DOHH2 (cell line): ENCODE data around the gene PDE10A.

Source experiments
- H3F3A ChIP-seq: fragments of 200-600 bp; sonication (generic), shearing (Covaris generic); 2 replicates; pipeline ENCODE4 v1.6.0; 2016; ENCODE audit warnings: antibody characterized with exemption, mild to moderate bottlenecking; ENCODE audit not compliant: control insufficient read depth, insufficient read depth
- H3K27ac ChIP-seq: fragments of 200-600 bp; sonication (generic); 2 replicates; pipeline ENCODE4 v1.5.1; 2014; ENCODE audit warnings: low read depth, mild to moderate bottlenecking, low read length, moderate library complexity
- H3K27me3 ChIP-seq: fragments of 200-600 bp; sonication (generic); 2 replicates; pipeline ENCODE4 v1.6.1; 2014; ENCODE audit warnings: mild to moderate bottlenecking, low read length, mixed read lengths; ENCODE audit not compliant: control insufficient read depth
- H3K36me3 ChIP-seq: fragments of 200-600 bp; sonication (generic); 2 replicates; pipeline ENCODE4 v1.6.1; 2014; ENCODE audit warnings: mild to moderate bottlenecking, low read length, moderate library complexity, mixed read lengths; ENCODE audit not compliant: control insufficient read depth
- H3K4me1 ChIP-seq: fragments of 200-600 bp; sonication (generic); 2 replicates; pipeline ENCODE4 v1.6.1; 2014; ENCODE audit warnings: mild to moderate bottlenecking, low read length, mixed read lengths; ENCODE audit not compliant: control insufficient read depth
- H3K4me2 ChIP-seq: fragments of 200-600 bp; sonication (generic); 2 replicates; pipeline ENCODE4 v1.6.0; 2014; ENCODE audit warnings: mild to moderate bottlenecking, low read length, moderate library complexity
- H3K4me3 ChIP-seq: fragments of 200-600 bp; sonication (generic); 2 replicates; pipeline ENCODE4 v1.5.1; 2014; ENCODE audit warnings: mild to moderate bottlenecking, low read length, mixed read lengths
- H3K79me2 ChIP-seq: fragments of 200-600 bp; sonication (generic); 2 replicates; pipeline ENCODE4 v1.6.1; 2014; ENCODE audit warnings: mild to moderate bottlenecking, low read length, mixed read lengths; ENCODE audit not compliant: control insufficient read depth
- H3K9me2 ChIP-seq: fragments of 200-600 bp; sonication (generic); replicated peaks from 2 replicates; pipeline ENCODE4 v1.6.1; 2014; ENCODE audit warnings: mild to moderate bottlenecking, low read length, mixed read lengths; ENCODE audit not compliant: control insufficient read depth
- H3K9me3 ChIP-seq: fragments of 200-600 bp; sonication (generic); 2 replicates; pipeline ENCODE4 v1.6.1; 2014; ENCODE audit warnings: antibody characterized with exemption, low read length, mixed read lengths; ENCODE audit not compliant: control insufficient read depth, insufficient read depth
- H4K20me1 ChIP-seq: fragments of 200-600 bp; sonication (generic); 2 replicates; pipeline ENCODE4 v1.6.0; 2014; ENCODE audit warnings: low read depth, mild to moderate bottlenecking, antibody characterized with exemption, low read length, moderate library complexity; ENCODE audit not compliant: control insufficient read depth, insufficient read depth
- EZH2phosphoT487 ChIP-seq: fragments of 200-600 bp; sonication (generic); IDR thresholded peaks from 2 replicates; pipeline ENCODE4 v1.6.1; 2017; ENCODE audit warnings: borderline replicate concordance, mild to moderate bottlenecking, antibody characterized with exemption, low read length, moderate library complexity, mixed read lengths
- TF ChIP-seq, protein P1 (sequence below): fragments of 200-600 bp; sonication (generic); IDR thresholded peaks from one replicate; pipeline ENCODE4 v1.5.1; 2014; ENCODE audit warnings: antibody characterized with exemption, mild to moderate bottlenecking, low read depth, low read length; ENCODE audit not compliant: poor library complexity, severe bottlenecking

Gene PDE10A

GRCh38 chr6:165301372-165302246 is 361.4 kb downstream of the PDE10A start:
- no peak overlapping the region for H3K27ac ChIP-seq
- no peaks in the 10 kb centered on the region for H3K4me1 ChIP-seq
- no peak overlapping the region for H3K4me2 ChIP-seq
- no peaks in the 10 kb centered on the region for H3F3A ChIP-seq
- TF ChIP-seq EZH2phosphoT487 = no peak
- TF ChIP-seq, protein P1, sequence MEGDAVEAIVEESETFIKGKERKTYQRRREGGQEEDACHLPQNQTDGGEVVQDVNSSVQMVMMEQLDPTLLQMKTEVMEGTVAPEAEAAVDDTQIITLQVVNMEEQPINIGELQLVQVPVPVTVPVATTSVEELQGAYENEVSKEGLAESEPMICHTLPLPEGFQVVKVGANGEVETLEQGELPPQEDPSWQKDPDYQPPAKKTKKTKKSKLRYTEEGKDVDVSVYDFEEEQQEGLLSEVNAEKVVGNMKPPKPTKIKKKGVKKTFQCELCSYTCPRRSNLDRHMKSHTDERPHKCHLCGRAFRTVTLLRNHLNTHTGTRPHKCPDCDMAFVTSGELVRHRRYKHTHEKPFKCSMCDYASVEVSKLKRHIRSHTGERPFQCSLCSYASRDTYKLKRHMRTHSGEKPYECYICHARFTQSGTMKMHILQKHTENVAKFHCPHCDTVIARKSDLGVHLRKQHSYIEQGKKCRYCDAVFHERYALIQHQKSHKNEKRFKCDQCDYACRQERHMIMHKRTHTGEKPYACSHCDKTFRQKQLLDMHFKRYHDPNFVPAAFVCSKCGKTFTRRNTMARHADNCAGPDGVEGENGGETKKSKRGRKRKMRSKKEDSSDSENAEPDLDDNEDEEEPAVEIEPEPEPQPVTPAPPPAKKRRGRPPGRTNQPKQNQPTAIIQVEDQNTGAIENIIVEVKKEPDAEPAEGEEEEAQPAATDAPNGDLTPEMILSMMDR = no peak
- no peaks in the 10 kb centered on the region for H3K27me3 ChIP-seq
- no peaks in the 10 kb centered on the region for H3K79me2 ChIP-seq
- no peaks in the 10 kb centered on the region for H3K9me2 ChIP-seq
- no peaks in the 10 kb centered on the region for H4K20me1 ChIP-seq
- H3K9me3 ChIP-seq = peaks cover 8% of the 10 kb centered on the region; the same call in 1 of the 2 replicates
- no peaks in the 10 kb centered on the region for H3K36me3 ChIP-seq
- H3K4me3 ChIP-seq = no peak overlapping the region

DNA sequence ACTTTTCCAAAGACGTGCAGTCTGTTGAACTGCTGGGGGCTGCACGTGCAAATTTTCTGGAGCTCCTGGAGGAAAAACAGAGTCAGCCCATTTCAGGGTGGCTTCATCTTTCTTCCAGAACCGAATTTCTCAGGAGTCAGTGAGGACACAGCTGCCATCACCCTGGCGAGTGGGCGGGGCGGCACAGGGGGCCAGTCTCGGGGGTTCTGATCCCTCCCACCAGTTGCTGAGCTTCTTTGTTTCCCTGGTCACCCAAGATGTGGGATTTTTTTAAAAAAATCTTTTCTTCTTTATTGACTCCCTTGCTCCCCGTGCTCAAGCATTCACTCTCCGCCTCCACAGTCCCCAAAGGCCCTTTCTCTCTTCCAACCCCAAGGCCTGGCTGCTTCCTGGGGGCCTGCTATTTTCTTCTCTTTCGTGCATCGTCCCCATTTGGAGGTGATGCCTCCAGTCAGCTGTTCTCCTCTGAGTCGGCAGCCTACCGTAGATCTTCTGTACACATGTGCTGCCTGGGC is 362.6 kb downstream of the PDE10A start:
- no peaks in the 10 kb centered on the region for H4K20me1 ChIP-seq
- no peak overlapping the region for H3K4me3 ChIP-seq
- H3K4me2 ChIP-seq = no peak overlapping the region
- H3K79me2 ChIP-seq = no peaks in the 10 kb centered on the region
- H3K9me3 ChIP-seq = peaks cover 8% of the 10 kb centered on the region; the same call in 1 of the 2 replicates
- H3K36me3 ChIP-seq = no peaks in the 10 kb centered on the region
- H3F3A ChIP-seq = no peaks in the 10 kb centered on the region
- H3K27me3 ChIP-seq = no peaks in the 10 kb centered on the region
- H3K9me2 ChIP-seq = no peaks in the 10 kb centered on the region
- H3K4me1 ChIP-seq = no peaks in the 10 kb centered on the region
- H3K27ac ChIP-seq = no peak overlapping the region
- no peak for TF ChIP-seq EZH2phosphoT487
- TF ChIP-seq, protein P1 = no peak

DNA sequence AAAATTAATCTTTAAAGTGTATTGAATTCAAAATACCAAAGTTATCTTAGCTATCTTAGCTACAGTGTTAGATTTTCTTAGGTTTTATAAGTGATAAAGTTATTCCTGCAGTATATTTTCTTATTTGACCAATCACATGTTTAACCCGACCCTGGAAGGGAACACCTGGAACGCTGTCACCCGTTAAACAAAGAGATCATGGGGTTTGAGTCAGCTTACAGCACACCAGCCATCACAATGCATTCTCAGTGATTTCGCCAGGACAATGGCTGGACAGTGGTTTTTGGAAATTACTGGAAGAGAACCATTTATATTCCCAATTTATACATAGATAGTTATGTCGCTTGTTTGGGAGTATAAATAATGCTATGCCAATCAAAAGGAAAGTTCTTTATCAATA is 364.2 kb downstream of the PDE10A start:
- Histone ChIP-seq H3K36me3 (no peaks in the 10 kb centered on the region), H3K9me2 (no peaks in the 10 kb centered on the region), H3K9me3 (peaks cover 8% of the 10 kb centered on the region; the same call in 1 of the 2 replicates), H3K4me2 (no peak overlapping the region), H4K20me1 (no peaks in the 10 kb centered on the region), H3F3A (no peaks in the 10 kb centered on the region), H3K4me1 (no peaks in the 10 kb centered on the region), H3K4me3 (no peak overlapping the region), H3K27ac (no peak overlapping the region), H3K79me2 (no peaks in the 10 kb centered on the region), H3K27me3 (no peaks in the 10 kb centered on the region)
- TF ChIP-seq, protein P1 = no peak
- TF ChIP-seq EZH2phosphoT487 = no peak
